BJ (cell line): ENCODE results near the gene TOMM20. TPM values are rescaled to one million over a fixed set of nuclear protein-coding genes. Genes with fewer than 3 reads are reported as not detected.
"Not testable (repeated sequence)": the region's sequence is repeated elsewhere in the genome, so short reads cannot be mapped to it uniquely, and the experiment has no call there.

Source experiments
- CTCF ChIA-PET: fragments of 350-600 bp; formaldehyde crosslinking; extraction: SDS; loops from one replicate; lab custom pipeline; 2021; ENCODE audit warnings: antibody characterized with exemption, inconsistent platforms; lab: Yijun Ruan, JAX
- POLR2A ChIA-PET: fragments of 300-600 bp; sonication (Branson Sonifier 250); formaldehyde crosslinking; extraction: SDS; loops from one replicate; lab custom pipeline; 2021; ENCODE audit warnings: antibody characterized with exemption; lab: Charles Lee
- DNase-seq: peaks from one replicate; pipeline ENCODE4 v3.0.0-alpha.2; 2011; ENCODE audit warnings: low read depth
- H3K27me3 ChIP-seq: 2 replicates; pipeline ENCODE4 v1.6.0; 2011; ENCODE audit warnings: low read length; ENCODE audit not compliant: control insufficient read depth, insufficient read depth
- H3K36me3 ChIP-seq: 2 replicates; pipeline ENCODE4 v1.5.1; 2011; ENCODE audit warnings: low read length; ENCODE audit not compliant: control insufficient read depth, insufficient read depth
- H3K4me3 ChIP-seq: 2 replicates; pipeline ENCODE4 v1.5.1; 2011; ENCODE audit warnings: low read depth, mild to moderate bottlenecking, control low read depth, low read length
- polyA plus RNA-seq: library from polyadenylated mRNA; depleted of rRNA; stranded (reverse); fragments of >200 nt; gene quantifications from 2 replicates; pipeline ENCODE4 v1.2.3, GENCODE V29; 2011
- TF ChIP-seq, protein P1 (sequence below): IDR thresholded peaks from 2 replicates; pipeline ENCODE4 v1.5.1; 2011; ENCODE audit warnings: low read depth, mild to moderate bottlenecking, control low read depth, inconsistent platforms, low read length, moderate library complexity; ENCODE audit not compliant: insufficient read depth

TOMM20 gene
- polyA plus RNA-seq, 1 experiment: 56.8 TPM

DNA sequence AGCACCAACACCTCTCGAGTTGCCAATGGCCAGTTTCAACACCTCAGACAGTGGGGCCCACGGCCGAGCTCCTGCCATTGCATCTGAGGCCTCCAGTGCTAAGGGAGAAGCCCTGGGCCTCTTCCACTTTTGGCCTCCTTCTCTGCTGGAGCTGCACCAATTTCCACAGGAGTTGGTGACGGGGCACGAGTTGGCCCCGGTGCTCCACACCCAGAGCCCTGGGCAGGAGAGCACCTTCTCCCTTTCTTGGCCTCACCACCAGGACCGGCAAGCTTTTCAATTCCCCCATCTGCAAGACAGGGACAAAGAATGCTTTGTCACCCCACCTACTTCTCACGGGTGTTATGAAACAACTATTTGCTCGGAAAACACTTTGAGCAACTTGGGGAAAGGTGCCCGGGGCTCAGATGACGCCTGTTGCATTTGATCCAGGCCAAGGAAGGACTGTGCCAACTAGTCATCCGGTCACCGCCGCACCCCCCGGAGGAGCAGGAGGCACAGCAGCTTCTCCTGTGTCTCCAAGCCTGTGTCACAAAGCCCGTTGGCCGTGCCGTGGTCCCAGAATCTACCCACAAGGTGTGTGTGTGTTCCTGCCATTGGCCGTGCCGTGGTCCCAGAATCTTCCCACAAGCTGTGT lies 55.2 kb downstream of the TOMM20 start:
- no peaks in the 10 kb centered on the region for H3K36me3 ChIP-seq
- TF ChIP-seq, protein P1, sequence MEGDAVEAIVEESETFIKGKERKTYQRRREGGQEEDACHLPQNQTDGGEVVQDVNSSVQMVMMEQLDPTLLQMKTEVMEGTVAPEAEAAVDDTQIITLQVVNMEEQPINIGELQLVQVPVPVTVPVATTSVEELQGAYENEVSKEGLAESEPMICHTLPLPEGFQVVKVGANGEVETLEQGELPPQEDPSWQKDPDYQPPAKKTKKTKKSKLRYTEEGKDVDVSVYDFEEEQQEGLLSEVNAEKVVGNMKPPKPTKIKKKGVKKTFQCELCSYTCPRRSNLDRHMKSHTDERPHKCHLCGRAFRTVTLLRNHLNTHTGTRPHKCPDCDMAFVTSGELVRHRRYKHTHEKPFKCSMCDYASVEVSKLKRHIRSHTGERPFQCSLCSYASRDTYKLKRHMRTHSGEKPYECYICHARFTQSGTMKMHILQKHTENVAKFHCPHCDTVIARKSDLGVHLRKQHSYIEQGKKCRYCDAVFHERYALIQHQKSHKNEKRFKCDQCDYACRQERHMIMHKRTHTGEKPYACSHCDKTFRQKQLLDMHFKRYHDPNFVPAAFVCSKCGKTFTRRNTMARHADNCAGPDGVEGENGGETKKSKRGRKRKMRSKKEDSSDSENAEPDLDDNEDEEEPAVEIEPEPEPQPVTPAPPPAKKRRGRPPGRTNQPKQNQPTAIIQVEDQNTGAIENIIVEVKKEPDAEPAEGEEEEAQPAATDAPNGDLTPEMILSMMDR: no peak
- POLR2A ChIA-PET: interaction anchor here (0.5 kb wide), 1 partner anchor 542 kb away, joined by 3 read pairs; no protein-coding TSS in a partner anchor
- no peak for DNase-seq
- H3K27me3 ChIP-seq: no peaks in the 10 kb centered on the region
- CTCF ChIA-PET: interaction anchor here (0.7 kb wide), 1 partner anchor 470 kb away, joined by 3 read pairs; no protein-coding TSS in a partner anchor
- H3K4me3 ChIP-seq: no peak overlapping the region

DNA sequence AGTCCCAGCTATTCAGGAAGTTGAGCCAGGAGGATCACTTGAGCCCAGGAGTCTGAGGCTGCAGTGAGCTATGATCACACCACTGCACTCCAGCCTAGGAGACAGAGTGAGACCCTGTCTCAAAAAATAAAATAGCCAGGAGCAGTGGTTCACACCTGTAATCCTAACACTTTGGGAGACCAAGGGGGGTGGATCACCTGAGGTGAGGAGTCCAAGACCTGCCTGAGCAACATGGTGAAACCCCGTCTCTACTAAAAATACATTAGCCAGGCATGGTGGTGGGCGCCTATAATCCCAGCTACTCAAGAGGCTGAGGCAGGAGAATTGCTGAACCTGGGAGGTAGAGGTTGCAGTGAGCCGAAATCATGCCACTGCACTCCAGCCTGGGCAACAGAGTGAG lies 56.1 kb downstream of the TOMM20 start:
- H3K36me3 ChIP-seq, POLR2A ChIA-PET, H3K27me3 ChIP-seq, H3K4me3 ChIP-seq, DNase-seq: not testable (repeated sequence)
- CTCF ChIA-PET: interaction anchor here (1.5 kb wide), 1 partner anchor 76 kb away, joined by 3 read pairs; no protein-coding TSS in a partner anchor

DNA sequence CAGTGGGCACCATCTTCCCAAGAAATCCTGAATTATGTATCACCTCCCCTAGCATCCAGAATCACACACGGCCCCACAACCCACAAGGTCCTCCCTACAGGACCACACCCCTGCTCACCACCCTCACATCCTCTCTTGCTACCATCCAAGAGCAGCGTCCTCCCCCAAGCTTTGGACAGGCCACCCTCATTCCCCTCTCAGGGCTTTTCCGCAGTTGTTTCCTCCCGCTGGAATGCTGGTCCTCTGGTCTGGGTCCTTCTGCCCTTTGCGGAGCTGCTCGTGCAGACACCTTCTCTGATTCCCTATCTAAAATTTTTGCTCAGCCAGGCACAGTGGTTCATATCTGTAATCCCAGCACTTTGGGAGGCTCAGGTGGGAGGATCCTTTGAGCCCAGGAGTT lies 56.5 kb downstream of the TOMM20 start:
- Histone ChIP-seq H3K4me3 (no peak overlapping the region), H3K36me3 (no peaks in the 10 kb centered on the region), H3K27me3 (no peaks in the 10 kb centered on the region)
- ChIA-PET CTCF (interaction anchor here (1.5 kb wide), 1 partner anchor 75 kb away, joined by 3 read pairs; no protein-coding TSS in a partner anchor), POLR2A (no interaction called here)
- TF ChIP-seq, protein P1: no peak
- DNase-seq: no peak

DNA sequence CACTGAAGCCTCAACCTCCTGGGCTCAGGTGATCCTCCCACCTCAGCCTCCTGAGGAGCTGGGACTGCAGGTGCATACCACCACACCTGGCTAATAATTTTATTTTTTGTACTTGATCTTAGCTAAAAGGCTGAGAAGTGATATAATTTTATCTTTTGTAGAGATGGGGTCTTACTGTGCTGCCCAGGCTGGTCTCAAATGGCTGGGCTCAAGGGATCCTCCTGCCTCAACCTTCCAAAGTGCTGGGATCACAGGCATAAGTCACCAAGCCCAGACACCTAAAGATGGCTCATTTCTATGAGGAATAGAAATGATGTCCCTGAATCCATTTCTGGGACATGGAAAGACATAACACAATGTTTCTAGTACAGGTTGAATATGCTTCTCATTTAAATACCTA lies 57.8 kb downstream of the TOMM20 start:
- no peak for DNase-seq
- H3K4me3 ChIP-seq: no peak overlapping the region
- H3K27me3 ChIP-seq: no peaks in the 10 kb centered on the region
- H3K36me3 ChIP-seq: no peaks in the 10 kb centered on the region
- ChIA-PET CTCF (interaction anchor here (1.2 kb wide), 1 partner anchor 571 kb away, joined by 5 read pairs; no protein-coding TSS in a partner anchor), POLR2A (no interaction called here)
- TF ChIP-seq, protein P1: no peak

DNA sequence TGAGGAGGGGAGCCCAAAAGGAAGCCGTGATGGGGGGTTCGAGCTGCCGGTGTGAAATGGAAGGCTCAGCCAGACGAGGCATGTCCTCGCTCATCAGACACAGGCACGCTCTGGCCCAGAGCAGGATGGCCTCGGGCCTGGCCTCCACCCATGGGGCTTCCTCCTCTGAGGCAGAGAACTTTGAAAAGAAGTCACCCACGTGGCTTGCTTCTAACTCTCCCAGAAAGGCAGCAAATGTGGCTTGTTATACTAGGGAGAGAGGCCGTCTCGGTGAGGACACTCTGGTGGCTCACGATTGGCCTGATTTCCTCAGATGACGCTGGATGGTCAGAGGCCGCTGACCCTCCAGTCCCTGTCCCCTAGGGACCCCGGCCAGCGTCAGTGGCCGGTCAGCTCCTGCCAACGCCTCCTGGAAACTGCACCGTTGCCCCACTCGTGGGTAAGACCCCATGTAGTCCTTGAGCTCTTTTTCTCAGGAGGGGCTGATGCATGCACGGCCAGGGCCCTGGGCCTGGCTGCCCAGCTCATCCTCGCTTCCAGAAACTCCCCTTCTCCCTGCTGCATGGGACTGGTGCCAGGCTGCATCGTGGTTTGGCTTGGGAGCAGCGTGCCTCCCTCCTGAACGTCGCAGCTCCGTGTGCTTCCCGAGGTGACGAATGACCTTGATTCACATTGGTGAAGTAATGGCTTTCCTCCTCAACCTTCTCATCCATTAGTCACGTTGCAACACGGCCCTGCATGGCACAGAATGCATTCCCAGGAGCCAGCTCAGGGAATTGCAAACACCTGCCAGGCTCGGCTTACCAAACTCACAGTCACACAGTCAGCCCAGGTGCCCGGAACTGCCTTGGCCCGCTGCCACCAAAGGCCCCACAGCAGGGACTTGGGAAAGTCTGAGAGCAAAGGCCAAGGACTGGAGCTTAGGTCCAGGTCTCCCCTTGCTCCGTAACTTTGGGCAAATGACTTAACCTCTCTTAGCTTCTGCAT lies 58.8 kb downstream of the TOMM20 start:
- no peak overlapping the region for H3K4me3 ChIP-seq
- DNase-seq: peak; percentile 70
- no peaks in the 10 kb centered on the region for H3K27me3 ChIP-seq
- no peaks in the 10 kb centered on the region for H3K36me3 ChIP-seq
- TF ChIP-seq, protein P1: no peak
- CTCF ChIA-PET: interaction anchor here (0.7 to 1.2 kb wide), 2 partner anchors 334 to 571 kb away, joined by 5 read pairs; no protein-coding TSS in a partner anchor
- POLR2A ChIA-PET: no interaction called here
